Measurements from ENCODE around the gene FAM222A.

DNA sequence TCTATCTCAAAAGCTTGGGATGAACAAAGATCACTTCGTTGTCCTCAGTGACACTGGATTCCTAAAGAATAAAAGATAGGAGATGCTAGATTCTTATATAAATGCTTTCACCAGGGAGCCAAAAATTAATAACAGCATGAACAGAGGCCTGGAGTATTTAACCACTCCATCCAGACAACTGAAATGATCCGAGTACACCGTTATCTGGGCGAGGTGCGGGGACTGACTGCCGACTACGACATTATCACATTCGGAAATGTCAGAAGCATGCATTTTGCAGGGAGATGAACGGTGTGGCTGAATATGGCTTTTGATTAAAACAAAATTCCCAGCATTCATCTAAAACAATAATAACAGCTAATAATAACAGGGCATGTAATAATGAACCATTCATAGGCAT is 63.0 kb downstream of the FAM222A start:
- TF ChIP-seq ZNF274 (IDR thresholded peaks at IDR 0.05; ENCODE audit: low read depth, low read length), result no peak
- no peak for TF ChIP-seq POLR2A (IDR thresholded peaks at IDR 0.05; ENCODE audit: borderline replicate concordance, extremely low read depth, insufficient read depth, insufficient read length)
- TF ChIP-seq, protein P1, sequence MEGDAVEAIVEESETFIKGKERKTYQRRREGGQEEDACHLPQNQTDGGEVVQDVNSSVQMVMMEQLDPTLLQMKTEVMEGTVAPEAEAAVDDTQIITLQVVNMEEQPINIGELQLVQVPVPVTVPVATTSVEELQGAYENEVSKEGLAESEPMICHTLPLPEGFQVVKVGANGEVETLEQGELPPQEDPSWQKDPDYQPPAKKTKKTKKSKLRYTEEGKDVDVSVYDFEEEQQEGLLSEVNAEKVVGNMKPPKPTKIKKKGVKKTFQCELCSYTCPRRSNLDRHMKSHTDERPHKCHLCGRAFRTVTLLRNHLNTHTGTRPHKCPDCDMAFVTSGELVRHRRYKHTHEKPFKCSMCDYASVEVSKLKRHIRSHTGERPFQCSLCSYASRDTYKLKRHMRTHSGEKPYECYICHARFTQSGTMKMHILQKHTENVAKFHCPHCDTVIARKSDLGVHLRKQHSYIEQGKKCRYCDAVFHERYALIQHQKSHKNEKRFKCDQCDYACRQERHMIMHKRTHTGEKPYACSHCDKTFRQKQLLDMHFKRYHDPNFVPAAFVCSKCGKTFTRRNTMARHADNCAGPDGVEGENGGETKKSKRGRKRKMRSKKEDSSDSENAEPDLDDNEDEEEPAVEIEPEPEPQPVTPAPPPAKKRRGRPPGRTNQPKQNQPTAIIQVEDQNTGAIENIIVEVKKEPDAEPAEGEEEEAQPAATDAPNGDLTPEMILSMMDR (IDR thresholded peaks at IDR 0.05 in 2 of 3, conservative IDR thresholded peaks at IDR 0.05 in 1 of 3; ENCODE audit: borderline replicate concordance in 1 of 3, insufficient read depth in 1 of 3, low read depth in 2 of 3, low read length in 2 of 3), result no peak
- TF ChIP-seq, protein P2, sequence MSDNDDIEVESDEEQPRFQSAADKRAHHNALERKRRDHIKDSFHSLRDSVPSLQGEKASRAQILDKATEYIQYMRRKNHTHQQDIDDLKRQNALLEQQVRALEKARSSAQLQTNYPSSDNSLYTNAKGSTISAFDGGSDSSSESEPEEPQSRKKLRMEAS (IDR thresholded peaks at IDR 0.05), result no peak
- TF ChIP-seq YY1 (IDR thresholded peaks at IDR 0.05; ENCODE audit: extremely low read depth, insufficient replicate concordance, low read depth, low read length), result no peak
- TF ChIP-seq EZH2phosphoT487 (IDR thresholded peaks at IDR 0.05; ENCODE audit: borderline replicate concordance), result no peak
- TF ChIP-seq, protein P3, sequence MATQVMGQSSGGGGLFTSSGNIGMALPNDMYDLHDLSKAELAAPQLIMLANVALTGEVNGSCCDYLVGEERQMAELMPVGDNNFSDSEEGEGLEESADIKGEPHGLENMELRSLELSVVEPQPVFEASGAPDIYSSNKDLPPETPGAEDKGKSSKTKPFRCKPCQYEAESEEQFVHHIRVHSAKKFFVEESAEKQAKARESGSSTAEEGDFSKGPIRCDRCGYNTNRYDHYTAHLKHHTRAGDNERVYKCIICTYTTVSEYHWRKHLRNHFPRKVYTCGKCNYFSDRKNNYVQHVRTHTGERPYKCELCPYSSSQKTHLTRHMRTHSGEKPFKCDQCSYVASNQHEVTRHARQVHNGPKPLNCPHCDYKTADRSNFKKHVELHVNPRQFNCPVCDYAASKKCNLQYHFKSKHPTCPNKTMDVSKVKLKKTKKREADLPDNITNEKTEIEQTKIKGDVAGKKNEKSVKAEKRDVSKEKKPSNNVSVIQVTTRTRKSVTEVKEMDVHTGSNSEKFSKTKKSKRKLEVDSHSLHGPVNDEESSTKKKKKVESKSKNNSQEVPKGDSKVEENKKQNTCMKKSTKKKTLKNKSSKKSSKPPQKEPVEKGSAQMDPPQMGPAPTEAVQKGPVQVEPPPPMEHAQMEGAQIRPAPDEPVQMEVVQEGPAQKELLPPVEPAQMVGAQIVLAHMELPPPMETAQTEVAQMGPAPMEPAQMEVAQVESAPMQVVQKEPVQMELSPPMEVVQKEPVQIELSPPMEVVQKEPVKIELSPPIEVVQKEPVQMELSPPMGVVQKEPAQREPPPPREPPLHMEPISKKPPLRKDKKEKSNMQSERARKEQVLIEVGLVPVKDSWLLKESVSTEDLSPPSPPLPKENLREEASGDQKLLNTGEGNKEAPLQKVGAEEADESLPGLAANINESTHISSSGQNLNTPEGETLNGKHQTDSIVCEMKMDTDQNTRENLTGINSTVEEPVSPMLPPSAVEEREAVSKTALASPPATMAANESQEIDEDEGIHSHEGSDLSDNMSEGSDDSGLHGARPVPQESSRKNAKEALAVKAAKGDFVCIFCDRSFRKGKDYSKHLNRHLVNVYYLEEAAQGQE (IDR thresholded peaks at IDR 0.05; ENCODE audit: low read depth), result no peak
- TF ChIP-seq RAD21 (IDR thresholded peaks at IDR 0.05; ENCODE audit: low read depth), result no peak
- TF ChIP-seq EZH2 (IDR thresholded peaks at IDR 0.05), result no peak
- TF ChIP-seq CEBPB (IDR thresholded peaks at IDR 0.05; ENCODE audit: low read depth), result no peak
